GM12878 (cell line): ENCODE measurements around the gene WDFY4. TPM values are rescaled to one million over a fixed set of nuclear protein-coding genes. Genes with fewer than 3 reads are reported as not detected.

Experiments
- ATAC-seq: fragments of 200-7000 bp; cut with Tn5 transposase; 3 replicates; pipeline ENCODE4 v1.9.1; 2020; ENCODE audit warnings: mild to moderate bottlenecking, moderate library complexity
- BruUV-seq: library from RNA; stranded (reverse); fragments of 400-500 nt; replicated peaks from 2 replicates; lab custom pipeline; 2021; lab: Mats Ljungman, UMichigan
- CTCF ChIA-PET: fragments of 300-600 bp; sonication (Branson Sonifier 250); formaldehyde crosslinking; extraction: SDS; loops from one replicate; lab custom pipeline; 2021; ENCODE audit warnings: inconsistent platforms; lab: Yijun Ruan, JAX
- POLR2A ChIA-PET: fragments of 350-600 bp; formaldehyde crosslinking; extraction: SDS; loops from one replicate; lab custom pipeline; 2021; ENCODE audit warnings: inconsistent platforms; lab: Charles Lee
- RAD21 ChIA-PET: fragments of 300-600 bp; sonication (Branson Sonifier 250); formaldehyde crosslinking; loops from one replicate; lab custom pipeline; 2023; ENCODE audit warnings: antibody characterized with exemption; ENCODE audit not compliant: unreplicated experiment; lab: Charles Lee
- SMC1A ChIA-PET: fragments of 300-600 bp; sonication (Branson Sonifier 250); formaldehyde crosslinking; loops from one replicate; lab custom pipeline; 2023; ENCODE audit not compliant: unreplicated experiment, uncharacterized antibody; lab: Charles Lee
- DNase-seq: peaks from one replicate; pipeline ENCODE4 v3.0.0-alpha.2; 2011; ENCODE audit warnings: low read depth, low spot score
- FAIRE-seq: peaks from 3 replicates; lab custom pipeline; 2011; peaks lifted over from hg19 to GRCh38; lab: Jason Lieb, UNC
- H2AFZ ChIP-seq: 2 replicates; pipeline ENCODE4 v1.6.0; 2011; ENCODE audit warnings: low read depth, low read length, control low read depth; ENCODE audit not compliant: control insufficient read depth
- H3K27ac ChIP-seq: 2 replicates; pipeline ENCODE4 v1.5.1; 2011; ENCODE audit warnings: control low read depth; ENCODE audit not compliant: control insufficient read depth, insufficient read depth
- H3K27me3 ChIP-seq, 2 experiments: replicated peaks in 1 of 2; 2 replicates each; pipeline versions ENCODE4 v1.6.0 to v1.6.1; 2011; ENCODE audit warnings: low read length in 1 of 2; ENCODE audit not compliant: control insufficient read depth in 2 of 2, insufficient read depth in 2 of 2
- H3K36me3 ChIP-seq, 2 experiments: 2 replicates each; pipeline ENCODE4 v1.5.1; 2011; ENCODE audit warnings: low read length in 1 of 2; ENCODE audit not compliant: control insufficient read depth in 2 of 2, insufficient read depth in 2 of 2
- H3K4me1 ChIP-seq: 2 replicates; pipeline ENCODE4 v1.6.1; 2011; ENCODE audit warnings: mild to moderate bottlenecking, low read length, moderate library complexity, mixed read lengths; ENCODE audit not compliant: control insufficient read depth, insufficient read depth
- H3K4me2 ChIP-seq: 2 replicates; pipeline ENCODE4 v1.6.0; 2011; ENCODE audit warnings: control low read depth; ENCODE audit not compliant: control insufficient read depth, insufficient read depth
- H3K4me3 ChIP-seq: fragments of 200-600 bp; sonication (generic); 2 replicates; pipeline ENCODE4 v1.5.1; 2016
- H3K79me2 ChIP-seq: 2 replicates; pipeline ENCODE4 v1.6.0; 2011; ENCODE audit warnings: low read length; ENCODE audit not compliant: control insufficient read depth, insufficient read depth
- H3K9ac ChIP-seq: 2 replicates; pipeline ENCODE4 v1.8.0; 2011; ENCODE audit warnings: low read length, control low read depth, mixed read lengths; ENCODE audit not compliant: control insufficient read depth, insufficient read depth
- H3K9me3 ChIP-seq: replicated peaks from 3 replicates; pipeline ENCODE4 v1.5.1; 2011; ENCODE audit warnings: mild to moderate bottlenecking, low read length; ENCODE audit not compliant: control insufficient read depth, insufficient read depth
- H4K20me1 ChIP-seq: 2 replicates; pipeline ENCODE4 v1.6.0; 2011; ENCODE audit not compliant: control insufficient read depth, insufficient read depth
- CBX3 ChIP-seq: fragments of 200-600 bp; sonication (generic); IDR thresholded peaks from 2 replicates; pipeline ENCODE4 v1.6.1; 2016; ENCODE audit warnings: low read depth, borderline replicate concordance
- EP300 ChIP-seq, 2 experiments: fragments of 150-350 bp in 1 of 2; IDR thresholded peaks; 2 replicates each; pipeline ENCODE4 v1.6.1; 2011 to 2012; ENCODE audit warnings: low read depth in 2 of 2, low read length in 2 of 2, borderline replicate concordance in 1 of 2, improper control_type of control experiment in 1 of 2, inconsistent platforms in 1 of 2; ENCODE audit not compliant: control insufficient read depth in 1 of 2
- POLR2A ChIP-seq: IDR thresholded peaks from 2 replicates; pipeline ENCODE4 v1.6.1; 2011; ENCODE audit warnings: low read depth, mild to moderate bottlenecking, low read length
- RAD51 ChIP-seq: fragments of 450-650 bp; IDR thresholded peaks from 2 replicates; pipeline ENCODE4 v1.6.1; 2016; ENCODE audit warnings: moderate library complexity, mild to moderate bottlenecking, inconsistent platforms
- SIN3A ChIP-seq: IDR thresholded peaks from 2 replicates; pipeline ENCODE4 v1.6.1; 2012; ENCODE audit warnings: low read depth, low read length, improper control_type of control experiment
- WGBS: methylation state at CpG from one replicate; pipeline ENCODE4 v1.1.6; 2016; ENCODE audit warnings: low lambda C conversion rate; ENCODE audit not compliant: insufficient replicate concordance, insufficient coverage; ENCODE audit errors: missing lambda C conversion rate; 5-methylcytosine and 5-hydroxymethylcytosine counted together
- in situ Hi-C: fragments of 300-500 bp; cut with MboI; formaldehyde crosslinking; loops from 9 replicates; pipeline ENCODE4 v1.14.3; 2018; ENCODE audit warnings: mixed read lengths
- intact Hi-C: fragments of 100-400 bp; cut with micrococcal nuclease; formaldehyde crosslinking; loops from one replicate; pipeline ENCODE4 v1.14.2; 2022; ENCODE audit not compliant: unreplicated experiment
- polyA plus RNA-seq, 11 experiments: library from polyadenylated mRNA; depleted of rRNA in 4 of 11; unstranded in 6 of 11; stranded (reverse) in 5 of 11; fragments of >200 nt; fragmentation: Nextera tagmentation in 4 of 11; fragmentation: Illumina TruSeq in 1 of 11; extraction: Ambion mirVana in 4 of 11; extraction: Trizol in 1 of 11; gene quantifications; 1 replicate in 1 of 11; 2 replicates in 10 of 11; pipeline versions ENCODE4 v1.2.1 to v1.2.3, GENCODE V29; 2011 to 2016; ENCODE audit warnings: inconsistent platforms in 2 of 11, missing spikeins in 2 of 11, low read depth in 1 of 11
- total RNA-seq, 4 experiments: library from RNA; depleted of rRNA in 3 of 4; stranded (reverse); fragments of >200 nt in 3 of 4; fragmentation: Illumina TruSeq in 1 of 4; extraction: Trizol in 1 of 4; gene quantifications; 2 replicates each; pipeline versions ENCODE4 v1.2.1 to v1.2.3, GENCODE V29; 2013 to 2021
- TF ChIP-seq, protein P1 (sequence below): IDR thresholded peaks from 2 replicates; pipeline ENCODE4 v1.6.1; 2012; ENCODE audit warnings: low read depth, low read length, improper control_type of control experiment

WDFY4 gene
- total and polyA plus RNA-seq, 10 of the 15 experiments (the other 5 are each of a cell fraction or from before 2014, with no cell fraction given), result 13.5 to 132 (median 47.3) TPM

- no peak for TF ChIP-seq CBX3
- TF ChIP-seq POLR2A, result no peak
- RAD21 ChIA-PET, result no interaction called here
- CTCF ChIA-PET, result interaction anchor here (0.8 to 1.2 kb wide), 3 partner anchors 26 to 81 kb away, joined by 3 read pairs; no protein-coding TSS in a partner anchor
- H4K20me1 ChIP-seq, result no peaks in the 10 kb centered on the region
- DNase-seq, result no peak
- H3K27ac ChIP-seq, result no peak overlapping the region
- H3K4me1 ChIP-seq, result no peaks in the 10 kb centered on the region
- H3K4me2 ChIP-seq, result no peak overlapping the region
- no peaks in the 10 kb centered on the region for H3K79me2 ChIP-seq
- H3K27me3 ChIP-seq, result no peaks in the 10 kb centered on the region
- intact Hi-C loops (no loop called here), in situ Hi-C loops (loop anchor here (25.0 kb wide), 1 partner anchor 776 kb away; no protein-coding TSS in a partner anchor)
- H3K36me3 ChIP-seq, result peaks cover 29 to 51% of the 10 kb centered on the region in 2 experiments
- ATAC-seq, result no peak
- POLR2A ChIA-PET, result interaction anchor here (0.6 kb wide), 1 partner anchor 21 kb away, joined by 3 read pairs; no protein-coding TSS in a partner anchor
- H2AFZ ChIP-seq, result no peak overlapping the region
- FAIRE-seq, result no peak
- SMC1A ChIA-PET, result interaction anchor here (0.7 to 1.5 kb wide), 4 partner anchors 17 to 78 kb away, joined by 3 to 5 read pairs (median 3); no protein-coding TSS in a partner anchor
- no peak overlapping the region for H3K4me3 ChIP-seq
- H3K9me3 ChIP-seq, result no peaks in the 10 kb centered on the region
- no CpG with 5 or more reads among the region's 1 CpG for WGBS
- no peak overlapping the region for H3K9ac ChIP-seq
- BruUV-seq, result no TSS peak
These were observed 51.9 kb downstream of the WDFY4 start for GRCh38 chr10:48736596-48736995.

DNA sequence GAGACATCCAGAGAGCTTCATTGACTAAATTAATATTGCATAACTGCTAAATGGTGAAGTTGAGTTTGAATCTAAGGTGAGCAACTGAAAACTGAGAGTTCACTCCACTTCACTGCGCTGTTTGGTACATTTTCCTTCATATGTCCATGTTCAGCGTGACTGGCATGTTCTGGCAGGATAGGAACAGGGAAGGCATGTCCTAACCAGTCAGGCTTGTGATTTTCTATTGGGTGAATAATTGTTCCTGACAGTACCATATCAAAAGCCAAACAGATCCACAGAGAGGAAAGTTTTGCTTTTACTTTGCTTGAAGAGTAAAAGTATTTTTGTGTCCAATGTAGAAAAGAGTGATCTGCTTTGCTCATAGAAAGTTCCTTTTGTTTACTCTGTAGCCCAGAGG is 53.2 kb downstream of the WDFY4 start:
- Histone ChIP-seq H3K9ac (no peak overlapping the region), H3K4me3 (no peak overlapping the region), H3K79me2 (no peaks in the 10 kb centered on the region), H3K9me3 (no peaks in the 10 kb centered on the region), H3K4me2 (no peak overlapping the region), H3K27ac (no peak overlapping the region), H2AFZ (no peak overlapping the region), H3K4me1 (no peaks in the 10 kb centered on the region; the same call in 1 of the 2 replicates), H3K36me3 (peaks cover 27 to 58% of the 10 kb centered on the region in 2 experiments), H4K20me1 (no peaks in the 10 kb centered on the region), H3K27me3 (no peaks in the 10 kb centered on the region)
- DNase-seq (no peak), FAIRE-seq (no peak), ATAC-seq (no peak)
- TF ChIP-seq RAD51 (no peak), EP300 (IDR thresholded peaks at IDR 0.05; ENCODE audit: borderline replicate concordance in 1 of 2, control insufficient read depth in 1 of 2, low read depth in 2 of 2, low read length in 2 of 2) (no peak), SIN3A (no peak)
- TF ChIP-seq, protein P1, sequence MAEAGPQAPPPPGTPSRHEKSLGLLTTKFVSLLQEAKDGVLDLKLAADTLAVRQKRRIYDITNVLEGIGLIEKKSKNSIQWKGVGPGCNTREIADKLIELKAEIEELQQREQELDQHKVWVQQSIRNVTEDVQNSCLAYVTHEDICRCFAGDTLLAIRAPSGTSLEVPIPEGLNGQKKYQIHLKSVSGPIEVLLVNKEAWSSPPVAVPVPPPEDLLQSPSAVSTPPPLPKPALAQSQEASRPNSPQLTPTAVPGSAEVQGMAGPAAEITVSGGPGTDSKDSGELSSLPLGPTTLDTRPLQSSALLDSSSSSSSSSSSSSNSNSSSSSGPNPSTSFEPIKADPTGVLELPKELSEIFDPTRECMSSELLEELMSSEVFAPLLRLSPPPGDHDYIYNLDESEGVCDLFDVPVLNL, result no peak
- in situ Hi-C loops, result loop anchor here (25.0 kb wide), 1 partner anchor 774 kb away; no protein-coding TSS in a partner anchor
- ChIA-PET CTCF (interaction anchor here (1.2 kb wide), 1 partner anchor 80 kb away, joined by 4 read pairs; no protein-coding TSS in a partner anchor), SMC1A (interaction anchor here (1.1 to 1.7 kb wide), 4 partner anchors 22 to 80 kb away, joined by 3 to 5 read pairs (median 4); no protein-coding TSS in a partner anchor), POLR2A (no interaction called here), RAD21 (no interaction called here)
- WGBS, result 97% methylated on average over 2 of the region's 2 CpGs
- no TSS peak for BruUV-seq
- intact Hi-C loops, result no loop called here
